ENCODE results near the gene CERS6.

CERS6 gene

GRCh38 chr2:168466190-168466737 is 10.2 kb downstream of the CERS6 start:
- Histone ChIP-seq H3K27me3 (ENCODE audit: insufficient read depth, low read depth, severe bottlenecking) (peaks cover 16% of the 10 kb centered on the region), H3K36me3 (no peaks in the 10 kb centered on the region), H3K27ac (no peak overlapping the region), H3K9me3 (ENCODE audit: severe bottlenecking) (no peaks in the 10 kb centered on the region), H3K4me3 (ENCODE audit: low read depth, low read length) (no peak overlapping the region)
- no peak for TF ChIP-seq CTCF (IDR thresholded peaks at IDR 0.05; ENCODE audit: low read depth, low read length)
- no peak for DNase-seq

- H3K36me3 ChIP-seq = no peaks in the 10 kb centered on the region
- peaks cover 16% of the 10 kb centered on the region for H3K27me3 ChIP-seq (ENCODE audit: insufficient read depth, low read depth, severe bottlenecking)
- no peaks in the 10 kb centered on the region for H3K9me3 ChIP-seq (ENCODE audit: severe bottlenecking)
- no peak overlapping the region for H3K27ac ChIP-seq
- H3K4me3 ChIP-seq (ENCODE audit: low read depth, low read length) = no peak overlapping the region
- no peak for TF ChIP-seq CTCF (IDR thresholded peaks at IDR 0.05; ENCODE audit: low read depth, low read length)
- no peak for DNase-seq
Observed at GRCh38 chr2:168466834-168467565, 10.9 kb downstream of the CERS6 start.

- DNase-seq = no peak
- no peaks in the 10 kb centered on the region for H3K36me3 ChIP-seq
- no peak overlapping the region for H3K27ac ChIP-seq
Observed at GRCh38 chr2:168467729-168468128, 11.7 kb downstream of the CERS6 start.

GRCh38 chr2:168468354-168468753 is 12.3 kb downstream of the CERS6 start:
- Histone ChIP-seq H3K36me3 (no peaks in the 10 kb centered on the region), H3K27ac (no peak overlapping the region), H3K27me3 (ENCODE audit: insufficient read depth, low read depth, severe bottlenecking) (peaks cover 16% of the 10 kb centered on the region), H3K9me3 (ENCODE audit: severe bottlenecking) (no peaks in the 10 kb centered on the region), H3K4me3 (ENCODE audit: low read depth, low read length) (no peak overlapping the region)
- DNase-seq = no peak
- no peak for TF ChIP-seq CTCF (IDR thresholded peaks at IDR 0.05; ENCODE audit: low read depth, low read length)

More at GRCh38 chr2:168467729-168468128, 11.7 kb downstream of the CERS6 start:
- no peaks in the 10 kb centered on the region for H3K9me3 ChIP-seq (ENCODE audit: severe bottlenecking)
- no peak for TF ChIP-seq CTCF (IDR thresholded peaks at IDR 0.05; ENCODE audit: low read depth, low read length)
- no peak overlapping the region for H3K4me3 ChIP-seq (ENCODE audit: low read depth, low read length)
- peaks cover 16% of the 10 kb centered on the region for H3K27me3 ChIP-seq (ENCODE audit: insufficient read depth, low read depth, severe bottlenecking)

GRCh38 chr2:168469281-168469988 is 13.4 kb downstream of the CERS6 start:
- H3K4me3 ChIP-seq (ENCODE audit: low read depth, low read length) = no peak overlapping the region

More at GRCh38 chr2:168469281-168469988, 13.4 kb downstream of the CERS6 start:
- no peak for DNase-seq
- Histone ChIP-seq H3K27me3 (ENCODE audit: insufficient read depth, low read depth, severe bottlenecking) (peaks cover 16% of the 10 kb centered on the region), H3K27ac (no peak overlapping the region), H3K9me3 (ENCODE audit: severe bottlenecking) (no peaks in the 10 kb centered on the region), H3K36me3 (no peaks in the 10 kb centered on the region)
- no peak for TF ChIP-seq CTCF (IDR thresholded peaks at IDR 0.05; ENCODE audit: low read depth, low read length)
